Superior temporal gyrus (tissue), 1 donor: Measurements from ENCODE around the gene DNAJC1.

Source experiments
- DNase-seq: peaks from one replicate; pipeline ENCODE4 v3.0.0-alpha.2; 2016; ENCODE audit errors: extremely low spot score

Gene DNAJC1

GRCh38 chr10:21961847-21962246, 41.7 kb downstream of the DNAJC1 start:
- DNase-seq, result no peak

- no peak for DNase-seq
These were observed 43.5 kb downstream of the DNAJC1 start for GRCh38 chr10:21959998-21960397.

- no peak for DNase-seq
These were observed 48.8 kb downstream of the DNAJC1 start for GRCh38 chr10:21954690-21955089.

- DNase-seq, result no peak
These were observed 49.4 kb downstream of the DNAJC1 start for GRCh38 chr10:21954132-21954531.

GRCh38 chr10:21953585-21954057, 49.9 kb downstream of the DNAJC1 start:
- peak; percentile 50 for DNase-seq

GRCh38 chr10:21950566-21950965, 53.0 kb downstream of the DNAJC1 start:
- no peak for DNase-seq

GRCh38 chr10:21946946-21947345, 56.6 kb downstream of the DNAJC1 start:
- no peak for DNase-seq

GRCh38 chr10:21944727-21945386, 58.7 kb downstream of the DNAJC1 start:
- no peak for DNase-seq

GRCh38 chr10:21943633-21944265, 59.8 kb downstream of the DNAJC1 start:
- no peak for DNase-seq

- DNase-seq, result no peak
These were observed 68.0 kb downstream of the DNAJC1 start for GRCh38 chr10:21935439-21936023.

- DNase-seq, result no peak
These were observed 69.2 kb downstream of the DNAJC1 start for GRCh38 chr10:21934307-21934706.

GRCh38 chr10:21929070-21929469, 74.5 kb downstream of the DNAJC1 start:
- DNase-seq, result no peak

GRCh38 chr10:21927631-21928353, 75.7 kb downstream of the DNAJC1 start:
- no peak for DNase-seq

- DNase-seq, result no peak
These were observed 76.6 kb downstream of the DNAJC1 start for GRCh38 chr10:21926949-21927348.

GRCh38 chr10:21926358-21926925, 77.1 kb downstream of the DNAJC1 start:
- DNase-seq, result no peak

GRCh38 chr10:21925851-21926250, 77.7 kb downstream of the DNAJC1 start:
- DNase-seq, result no peak

GRCh38 chr10:21924511-21924910, 79.0 kb downstream of the DNAJC1 start:
- no peak for DNase-seq

GRCh38 chr10:21920633-21921032, 82.9 kb downstream of the DNAJC1 start:
- DNase-seq, result no peak

- no peak for DNase-seq
These were observed 83.6 kb downstream of the DNAJC1 start for GRCh38 chr10:21919906-21920305.

- no peak for DNase-seq
These were observed 84.4 kb downstream of the DNAJC1 start for GRCh38 chr10:21919117-21919516.

- no peak for DNase-seq
These were observed 90.9 kb downstream of the DNAJC1 start for GRCh38 chr10:21912625-21913024.

- no peak for DNase-seq
These were observed 92.7 kb downstream of the DNAJC1 start for GRCh38 chr10:21910798-21911197.
